NCI-H345 (cell line): ENCODE data around the gene DGKI.
A peak's percentile ranks its signal among the peaks of the same experiment; 100 is the strongest.

Experiments
- DNase-seq: peaks from one replicate; lab custom pipeline; 2025; lab: John Stamatoyannopoulos, UW

DGKI gene

DNA sequence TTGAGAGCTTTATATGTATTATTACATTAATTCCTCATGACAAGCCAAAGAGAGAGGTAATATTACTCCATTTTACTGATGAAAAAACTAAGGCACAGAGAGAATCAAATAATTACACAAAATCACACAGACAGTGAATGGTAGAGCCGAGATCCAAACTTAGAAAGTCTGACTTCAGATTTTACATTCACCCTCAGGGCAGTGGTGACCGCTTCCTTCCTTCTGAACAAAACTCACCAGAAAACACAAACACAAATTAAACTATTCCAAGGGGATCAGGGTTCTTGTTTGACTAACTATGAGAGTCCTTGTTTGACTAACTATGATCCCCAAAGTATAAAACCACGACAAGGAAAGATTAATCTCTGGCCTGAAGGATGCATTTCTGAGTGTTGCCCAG lies 435.3 kb downstream of the DGKI start:
- DNase-seq = no peak

DNA sequence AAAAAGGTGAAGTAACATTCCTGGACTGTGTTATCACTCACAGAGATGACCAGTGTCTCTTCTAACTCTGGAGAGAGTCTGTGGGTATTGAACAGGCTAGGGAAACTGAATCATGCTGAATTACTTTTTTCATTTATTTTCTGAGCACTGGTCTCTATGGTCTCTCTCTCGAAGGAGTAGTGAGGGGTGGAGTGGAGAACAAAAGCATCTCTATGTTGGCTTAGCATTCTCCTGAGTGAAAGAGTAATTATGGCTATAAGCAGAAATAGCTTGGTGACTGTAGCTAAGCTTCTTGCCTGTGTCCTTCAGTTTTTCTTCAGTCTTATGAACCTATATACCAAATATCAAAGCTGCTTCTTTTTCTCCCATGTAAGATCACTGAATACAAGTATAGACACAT lies 438.6 kb downstream of the DGKI start:
- no peak for DNase-seq

DNA sequence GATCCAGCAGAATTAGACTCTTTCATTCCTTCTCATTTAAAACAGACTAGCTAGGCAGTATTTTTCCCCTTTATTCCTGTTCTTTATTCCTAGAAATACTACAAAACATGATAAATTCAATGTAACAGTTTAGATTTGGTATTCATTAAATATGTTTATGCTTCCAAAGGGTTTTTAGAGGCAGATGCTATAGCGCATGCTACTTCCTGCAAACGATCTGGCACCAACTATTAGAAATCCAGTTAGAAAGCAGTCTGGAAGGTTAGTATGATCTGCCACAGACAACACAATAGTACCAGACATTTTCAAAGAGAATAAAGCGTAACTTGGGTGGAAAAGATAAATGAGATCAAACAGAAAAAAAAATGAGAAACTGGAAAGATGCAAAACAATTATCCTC lies 439.7 kb downstream of the DGKI start:
- no peak for DNase-seq

- DNase-seq = no peak
These were observed 442.0 kb downstream of the DGKI start for GRCh38 chr7:137404660-137405317.

GRCh38 chr7:137403353-137403695 lies 443.4 kb downstream of the DGKI start:
- no peak for DNase-seq

DNA sequence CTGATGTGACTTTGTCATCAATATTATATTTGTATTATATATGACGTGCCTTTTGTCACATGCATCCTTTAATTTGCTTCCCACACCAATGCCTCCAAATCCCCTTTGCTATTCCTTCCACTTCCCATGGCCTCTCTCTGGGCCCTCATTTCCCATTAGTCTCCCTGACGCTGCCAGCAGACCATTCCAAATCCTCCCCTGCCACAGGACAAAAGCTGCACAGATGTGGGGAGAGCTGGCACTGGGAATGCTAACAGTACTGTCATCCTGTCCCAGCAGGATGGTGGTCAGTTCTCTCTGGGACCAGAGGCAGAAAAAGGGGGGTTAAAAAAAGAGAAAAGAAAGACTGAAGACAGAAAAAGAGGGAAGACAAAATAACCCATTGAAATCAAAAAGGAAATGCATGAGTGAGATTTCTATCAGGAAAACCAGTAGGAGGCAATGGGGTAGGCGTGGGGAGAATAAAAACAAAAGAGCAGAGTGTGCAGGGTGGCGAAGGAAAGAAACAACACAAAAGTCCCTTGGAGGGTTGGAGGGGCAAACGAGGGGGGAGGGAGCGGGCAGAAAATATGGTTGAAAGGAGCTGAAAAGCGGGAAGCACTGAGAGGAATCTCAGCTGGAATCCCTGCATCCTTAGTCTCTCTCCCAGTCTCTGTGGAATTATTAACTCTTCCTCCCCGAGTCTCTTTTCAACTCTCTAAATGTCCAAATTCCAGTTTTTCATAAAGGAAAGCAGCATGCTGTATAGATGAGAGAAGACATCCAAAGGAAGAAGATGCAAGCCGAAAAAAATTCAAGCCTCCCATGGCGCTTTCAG lies 444.0 kb downstream of the DGKI start:
- no peak for DNase-seq

DNA sequence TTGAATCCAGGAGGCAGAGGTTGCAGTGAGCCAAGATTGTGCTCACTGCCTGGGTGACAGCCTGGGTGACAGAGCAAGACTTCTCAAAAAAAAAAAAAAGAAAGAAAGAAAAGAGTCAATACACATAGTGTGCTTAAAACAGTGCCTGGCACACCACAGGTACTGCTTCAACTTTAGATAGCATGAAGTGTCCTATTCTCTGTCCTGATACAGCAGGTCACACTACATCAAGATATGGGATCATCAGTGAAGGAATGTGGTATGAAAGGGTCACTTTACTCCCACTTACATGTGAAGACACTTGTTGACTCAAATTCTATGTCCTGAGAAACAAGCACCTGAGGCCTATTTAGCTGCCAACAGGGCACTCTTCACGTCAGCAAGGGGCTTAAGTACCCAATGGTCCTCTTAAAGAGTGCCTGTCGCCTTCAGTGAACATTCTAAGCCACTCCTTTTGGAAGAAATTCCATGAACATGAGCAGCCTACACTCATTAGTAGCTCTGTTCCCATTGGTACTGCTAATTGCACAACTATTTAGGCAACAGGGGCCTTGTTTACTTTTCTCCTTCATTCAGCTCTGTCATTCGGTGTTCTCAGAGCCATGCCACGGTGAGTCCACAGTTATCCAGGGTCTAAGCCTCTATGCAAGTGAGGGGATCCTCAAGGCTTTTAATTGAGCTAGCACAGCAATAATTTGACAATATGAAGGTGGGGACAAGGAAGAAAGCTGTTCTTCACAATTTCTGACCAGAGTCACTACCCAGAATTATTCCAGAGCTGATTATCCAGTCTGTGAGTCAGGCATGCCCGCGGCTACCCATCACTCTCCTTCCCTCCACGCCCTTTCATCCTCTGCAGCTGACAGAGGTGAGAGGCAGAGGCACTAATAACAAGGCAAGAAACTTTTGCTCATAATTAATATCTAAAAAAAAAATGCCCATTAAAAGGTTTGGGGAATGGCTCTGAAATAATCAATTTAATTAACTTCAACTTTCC lies 446.6 kb downstream of the DGKI start:
- DNase-seq = no peak

- no peak for DNase-seq
These were observed 450.7 kb downstream of the DGKI start for GRCh38 chr7:137396051-137396450.

DNA sequence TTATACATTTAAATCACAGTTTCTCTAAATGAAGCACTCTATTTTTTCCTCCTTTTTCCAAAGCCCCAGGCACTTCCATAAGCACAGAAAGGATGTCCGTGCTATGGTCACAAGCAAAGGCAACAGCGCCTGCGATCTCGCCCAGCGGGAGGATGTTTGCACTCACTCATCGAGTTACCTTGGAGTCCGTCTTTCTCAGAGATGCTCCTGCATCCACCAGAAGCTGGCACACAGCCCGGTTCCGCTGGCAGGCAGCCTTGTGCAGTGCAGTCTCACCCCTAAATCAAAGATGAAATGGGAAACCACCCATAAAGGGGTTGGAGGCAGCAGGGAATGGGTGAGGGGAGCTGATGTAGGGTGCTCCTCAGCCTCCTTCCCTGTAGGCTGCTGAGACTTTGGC lies 451.4 kb downstream of the DGKI start:
- DNase-seq = peak; percentile 90

GRCh38 chr7:137393570-137393969 lies 453.2 kb downstream of the DGKI start:
- DNase-seq = no peak

GRCh38 chr7:137390076-137390475 lies 456.7 kb downstream of the DGKI start:
- DNase-seq = peak; percentile 81

GRCh38 chr7:137388916-137389315 lies 457.9 kb downstream of the DGKI start:
- DNase-seq = no peak

DNA sequence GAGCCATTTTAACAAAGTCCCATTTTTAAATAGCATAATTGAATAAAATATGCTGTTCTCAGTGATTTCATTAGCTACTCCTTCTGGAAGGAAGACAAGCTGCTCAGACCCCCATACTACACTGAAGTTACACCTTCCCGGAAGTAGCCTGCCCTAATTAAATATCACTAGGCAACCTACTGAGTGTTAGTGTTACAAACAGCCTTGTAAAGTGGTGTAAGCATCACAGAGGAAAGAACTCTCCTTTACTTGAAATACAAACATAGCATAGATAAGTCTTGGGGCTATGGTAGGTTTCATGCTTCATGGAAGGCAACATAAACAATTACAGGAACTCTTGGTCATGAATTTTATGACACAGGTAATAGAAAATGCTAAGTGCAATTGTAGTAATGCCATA lies 459.8 kb downstream of the DGKI start:
- no peak for DNase-seq

- no peak for DNase-seq
These were observed 465.7 kb downstream of the DGKI start for GRCh38 chr7:137381045-137381444.

- no peak for DNase-seq
These were observed 473.3 kb downstream of the DGKI start for GRCh38 chr7:137373507-137373906.

- no peak for DNase-seq
These were observed 475.2 kb downstream of the DGKI start for GRCh38 chr7:137371616-137372015.

- no peak for DNase-seq
These were observed 479.8 kb downstream of the DGKI start for GRCh38 chr7:137366995-137367394.

- DNase-seq = no peak
These were observed 483.1 kb downstream of the DGKI start for GRCh38 chr7:137363683-137364082.

- DNase-seq = no peak
These were observed 486.6 kb downstream of the DGKI start for GRCh38 chr7:137360087-137360679.

- no peak for DNase-seq
These were observed 491.8 kb downstream of the DGKI start for GRCh38 chr7:137354961-137355360.

DNA sequence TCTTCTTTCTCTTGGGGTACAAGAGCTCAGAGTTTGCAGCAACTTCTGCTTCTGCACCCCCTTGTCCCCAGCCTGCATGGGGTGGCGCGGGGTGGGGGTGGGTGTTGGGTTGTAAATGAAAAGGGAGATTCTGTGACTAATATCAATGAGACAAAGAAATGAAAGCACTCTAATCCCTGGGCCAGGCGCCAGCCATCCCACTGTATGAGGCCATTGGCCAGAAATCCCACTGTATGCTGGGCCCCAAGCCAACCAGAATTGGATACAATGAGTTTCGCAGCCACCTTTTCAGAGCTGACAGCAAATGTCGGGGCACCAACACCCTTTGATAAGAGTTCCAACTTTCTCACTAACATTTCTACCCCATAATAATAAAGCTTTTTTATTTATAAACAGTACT lies 492.4 kb downstream of the DGKI start:
- DNase-seq = peak; percentile 85

GRCh38 chr7:137351941-137352340 lies 494.8 kb downstream of the DGKI start:
- no peak for DNase-seq
